GM12878 (cell line): Measurements from ENCODE around the gene LEMD1. TPM values are rescaled to one million over a fixed set of nuclear protein-coding genes. Genes with fewer than 3 reads are reported as not detected.

Source experiments
- ATAC-seq: fragments of 200-7000 bp; cut with Tn5 transposase; 3 replicates; pipeline ENCODE4 v1.9.1; 2020; ENCODE audit warnings: mild to moderate bottlenecking, moderate library complexity
- BruUV-seq: library from RNA; stranded (reverse); fragments of 400-500 nt; replicated peaks from 2 replicates; lab custom pipeline; 2021; lab: Mats Ljungman, UMichigan
- CTCF ChIA-PET: fragments of 300-600 bp; sonication (Branson Sonifier 250); formaldehyde crosslinking; extraction: SDS; loops from one replicate; lab custom pipeline; 2021; ENCODE audit warnings: inconsistent platforms; lab: Yijun Ruan, JAX
- POLR2A ChIA-PET: fragments of 350-600 bp; formaldehyde crosslinking; extraction: SDS; loops from one replicate; lab custom pipeline; 2021; ENCODE audit warnings: inconsistent platforms; lab: Charles Lee
- RAD21 ChIA-PET: fragments of 300-600 bp; sonication (Branson Sonifier 250); formaldehyde crosslinking; loops from one replicate; lab custom pipeline; 2023; ENCODE audit warnings: antibody characterized with exemption; ENCODE audit not compliant: unreplicated experiment; lab: Charles Lee
- SMC1A ChIA-PET: fragments of 300-600 bp; sonication (Branson Sonifier 250); formaldehyde crosslinking; loops from one replicate; lab custom pipeline; 2023; ENCODE audit not compliant: unreplicated experiment, uncharacterized antibody; lab: Charles Lee
- DNase-seq: peaks from one replicate; pipeline ENCODE4 v3.0.0-alpha.2; 2011; ENCODE audit warnings: low read depth, low spot score
- FAIRE-seq: peaks from 3 replicates; lab custom pipeline; 2011; peaks lifted over from hg19 to GRCh38; lab: Jason Lieb, UNC
- H2AFZ ChIP-seq: 2 replicates; pipeline ENCODE4 v1.6.0; 2011; ENCODE audit warnings: low read depth, low read length, control low read depth; ENCODE audit not compliant: control insufficient read depth
- H3K27ac ChIP-seq: 2 replicates; pipeline ENCODE4 v1.5.1; 2011; ENCODE audit warnings: control low read depth; ENCODE audit not compliant: control insufficient read depth, insufficient read depth
- H3K27me3 ChIP-seq, 2 experiments: replicated peaks in 1 of 2; 2 replicates each; pipeline versions ENCODE4 v1.6.0 to v1.6.1; 2011; ENCODE audit warnings: low read length in 1 of 2; ENCODE audit not compliant: control insufficient read depth in 2 of 2, insufficient read depth in 2 of 2
- H3K36me3 ChIP-seq, 2 experiments: 2 replicates each; pipeline ENCODE4 v1.5.1; 2011; ENCODE audit warnings: low read length in 1 of 2; ENCODE audit not compliant: control insufficient read depth in 2 of 2, insufficient read depth in 2 of 2
- H3K4me1 ChIP-seq: 2 replicates; pipeline ENCODE4 v1.6.1; 2011; ENCODE audit warnings: mild to moderate bottlenecking, low read length, moderate library complexity, mixed read lengths; ENCODE audit not compliant: control insufficient read depth, insufficient read depth
- H3K4me2 ChIP-seq: 2 replicates; pipeline ENCODE4 v1.6.0; 2011; ENCODE audit warnings: control low read depth; ENCODE audit not compliant: control insufficient read depth, insufficient read depth
- H3K4me3 ChIP-seq: fragments of 200-600 bp; sonication (generic); 2 replicates; pipeline ENCODE4 v1.5.1; 2016
- H3K79me2 ChIP-seq: 2 replicates; pipeline ENCODE4 v1.6.0; 2011; ENCODE audit warnings: low read length; ENCODE audit not compliant: control insufficient read depth, insufficient read depth
- H3K9ac ChIP-seq: 2 replicates; pipeline ENCODE4 v1.8.0; 2011; ENCODE audit warnings: low read length, control low read depth, mixed read lengths; ENCODE audit not compliant: control insufficient read depth, insufficient read depth
- H3K9me3 ChIP-seq: replicated peaks from 3 replicates; pipeline ENCODE4 v1.5.1; 2011; ENCODE audit warnings: mild to moderate bottlenecking, low read length; ENCODE audit not compliant: control insufficient read depth, insufficient read depth
- H4K20me1 ChIP-seq: 2 replicates; pipeline ENCODE4 v1.6.0; 2011; ENCODE audit not compliant: control insufficient read depth, insufficient read depth
- ASH2L ChIP-seq: fragments of 300-600, 200-600 bp; sonication (generic); IDR thresholded peaks from 2 replicates; pipeline ENCODE4 v1.6.1; 2017; ENCODE audit warnings: low read depth, mild to moderate bottlenecking, borderline replicate concordance
- BHLHE40 ChIP-seq, 2 experiments: fragments of 450-650 bp in 1 of 2; IDR thresholded peaks; 2 replicates each; pipeline ENCODE4 v1.6.1; 2011 to 2017; ENCODE audit warnings: low read depth in 2 of 2, borderline replicate concordance in 1 of 2, improper control_type of control experiment in 1 of 2, low read length in 1 of 2, mild to moderate bottlenecking in 1 of 2
- MLLT1 ChIP-seq: fragments of 450-650 bp; IDR thresholded peaks from 2 replicates; pipeline ENCODE4 v1.6.1; 2016; ENCODE audit warnings: mild to moderate bottlenecking
- PAX8 ChIP-seq: fragments of 450-650 bp; IDR thresholded peaks from 2 replicates; pipeline ENCODE4 v1.6.1; 2017; ENCODE audit warnings: mild to moderate bottlenecking, moderate library complexity
- ZBED1 ChIP-seq: IDR thresholded peaks from 2 replicates; pipeline ENCODE4 v1.6.1; 2016; ENCODE audit warnings: borderline replicate concordance
- ZNF217 ChIP-seq: fragments of 450-650 bp; IDR thresholded peaks from 2 replicates; pipeline ENCODE4 v1.6.1; 2017; ENCODE audit warnings: antibody characterized with exemption, mild to moderate bottlenecking
- WGBS: methylation state at CpG from one replicate; pipeline ENCODE4 v1.1.6; 2016; ENCODE audit warnings: low lambda C conversion rate; ENCODE audit not compliant: insufficient replicate concordance, insufficient coverage; ENCODE audit errors: missing lambda C conversion rate; 5-methylcytosine and 5-hydroxymethylcytosine counted together
- in situ Hi-C: fragments of 300-500 bp; cut with MboI; formaldehyde crosslinking; loops from 9 replicates; pipeline ENCODE4 v1.14.3; 2018; ENCODE audit warnings: mixed read lengths
- intact Hi-C: fragments of 100-400 bp; cut with micrococcal nuclease; formaldehyde crosslinking; loops from one replicate; pipeline ENCODE4 v1.14.2; 2022; ENCODE audit not compliant: unreplicated experiment
- polyA plus RNA-seq, 11 experiments: library from polyadenylated mRNA; depleted of rRNA in 4 of 11; unstranded in 6 of 11; stranded (reverse) in 5 of 11; fragments of >200 nt; fragmentation: Nextera tagmentation in 4 of 11; fragmentation: Illumina TruSeq in 1 of 11; extraction: Ambion mirVana in 4 of 11; extraction: Trizol in 1 of 11; gene quantifications; 1 replicate in 1 of 11; 2 replicates in 10 of 11; pipeline versions ENCODE4 v1.2.1 to v1.2.3, GENCODE V29; 2011 to 2016; ENCODE audit warnings: inconsistent platforms in 2 of 11, missing spikeins in 2 of 11, low read depth in 1 of 11
- total RNA-seq, 4 experiments: library from RNA; depleted of rRNA in 3 of 4; stranded (reverse); fragments of >200 nt in 3 of 4; fragmentation: Illumina TruSeq in 1 of 4; extraction: Trizol in 1 of 4; gene quantifications; 2 replicates each; pipeline versions ENCODE4 v1.2.1 to v1.2.3, GENCODE V29; 2013 to 2021

Gene LEMD1
- total and polyA plus RNA-seq, 10 of the 15 experiments (the other 5 are each of a cell fraction or from before 2014, with no cell fraction given): 0.19 to 1.2 (median 0.26) TPM; not detected in 7

GRCh38 chr1:205452933-205453332 lies 31.1 kb upstream of the LEMD1 start:
- intact Hi-C loops: no loop called here
- CTCF ChIA-PET: interaction anchor here (0.7 to 3.2 kb wide), 6 partner anchors 8 to 206 kb away, joined by 3 to 19 read pairs (median 4); no protein-coding TSS in a partner anchor
- SMC1A ChIA-PET: interaction anchor here (1.0 to 1.4 kb wide), 2 partner anchors 29 to 57 kb away, joined by 3 to 4 read pairs; no protein-coding TSS in a partner anchor
- H3K4me1 ChIP-seq: peaks cover 5% of the 10 kb centered on the region; the same call in 1 of the 2 replicates
- no peak overlapping the region for H3K4me2 ChIP-seq
- BruUV-seq: no TSS peak
- POLR2A ChIA-PET: no interaction called here
- no peaks in the 10 kb centered on the region for H3K79me2 ChIP-seq
- DNase-seq (no peak), ATAC-seq (no peak), FAIRE-seq (no peak)
- TF ChIP-seq ZNF217 (no peak), ZBED1 (no peak)
- no peaks in the 10 kb centered on the region for H3K36me3 ChIP-seq
- H3K27me3 ChIP-seq: peaks cover 12 to 18% of the 10 kb centered on the region in 2 experiments
- no peak overlapping the region for H3K27ac ChIP-seq
- no peak overlapping the region for H3K9ac ChIP-seq
- H3K9me3 ChIP-seq: no peaks in the 10 kb centered on the region
- 0% methylated on average over 5 of the region's 5 CpGs for WGBS
- H3K4me3 ChIP-seq: no peak overlapping the region
- RAD21 ChIA-PET: interaction anchor here (1.0 to 1.8 kb wide), 2 partner anchors 12 to 27 kb away, joined by 6 to 8 read pairs; no protein-coding TSS in a partner anchor
- no peaks in the 10 kb centered on the region; the same call in 1 of the 2 replicates for H4K20me1 ChIP-seq
- in situ Hi-C loops: no loop called here
- no peak overlapping the region for H2AFZ ChIP-seq

GRCh38 chr1:205452364-205452763 lies 30.5 kb upstream of the LEMD1 start:
- H3K36me3 ChIP-seq: no peaks in the 10 kb centered on the region
- ChIA-PET POLR2A (no interaction called here), RAD21 (interaction anchor here (1.0 to 1.8 kb wide), 2 partner anchors 12 to 28 kb away, joined by 6 to 8 read pairs; no protein-coding TSS in a partner anchor), SMC1A (interaction anchor here (1.0 to 1.4 kb wide), 2 partner anchors 30 to 56 kb away, joined by 3 to 4 read pairs; no protein-coding TSS in a partner anchor), CTCF (interaction anchor here (0.7 to 3.2 kb wide), 6 partner anchors 9 to 207 kb away, joined by 3 to 19 read pairs (median 4); no protein-coding TSS in a partner anchor)
- H3K4me2 ChIP-seq: no peak overlapping the region
- intact Hi-C loops: no loop called here
- H3K9me3 ChIP-seq: no peaks in the 10 kb centered on the region
- TF ChIP-seq BHLHE40 (IDR thresholded peaks at IDR 0.05; ENCODE audit: borderline replicate concordance in 1 of 2, low read depth in 2 of 2, low read length in 1 of 2) (no peak), ASH2L (no peak), PAX8 (no peak), MLLT1 (no peak)
- in situ Hi-C loops: no loop called here
- 0% methylated on average over 2 of the region's 2 CpGs for WGBS
- H3K27me3 ChIP-seq: peaks cover 12 to 18% of the 10 kb centered on the region in 2 experiments; a peak in 3 of 4 replicates
- FAIRE-seq (no peak), ATAC-seq (no peak), DNase-seq (no peak)
- no peak overlapping the region for H3K9ac ChIP-seq
- H3K27ac ChIP-seq: no peak overlapping the region
- no peaks in the 10 kb centered on the region; the same call in 1 of the 2 replicates for H4K20me1 ChIP-seq
- peaks cover 5% of the 10 kb centered on the region; the same call in 1 of the 2 replicates for H3K4me1 ChIP-seq
- H3K79me2 ChIP-seq: no peaks in the 10 kb centered on the region
- no peak overlapping the region for H2AFZ ChIP-seq
- H3K4me3 ChIP-seq: no peak overlapping the region
- no TSS peak for BruUV-seq
